HG02973 (cell line): Measurements from ENCODE around the gene ADGRG6.
"Not testable (repeated sequence)": the region's sequence is repeated elsewhere in the genome, so short reads cannot be mapped to it uniquely, and the experiment has no call there.

Experiments
- ATAC-seq: cut with Tn5 transposase; IDR thresholded peaks from one replicate; pipeline ENCODE4 v1.9.1; 2021; ENCODE audit warnings: moderate library complexity; ENCODE audit not compliant: unreplicated experiment

ADGRG6 gene

DNA sequence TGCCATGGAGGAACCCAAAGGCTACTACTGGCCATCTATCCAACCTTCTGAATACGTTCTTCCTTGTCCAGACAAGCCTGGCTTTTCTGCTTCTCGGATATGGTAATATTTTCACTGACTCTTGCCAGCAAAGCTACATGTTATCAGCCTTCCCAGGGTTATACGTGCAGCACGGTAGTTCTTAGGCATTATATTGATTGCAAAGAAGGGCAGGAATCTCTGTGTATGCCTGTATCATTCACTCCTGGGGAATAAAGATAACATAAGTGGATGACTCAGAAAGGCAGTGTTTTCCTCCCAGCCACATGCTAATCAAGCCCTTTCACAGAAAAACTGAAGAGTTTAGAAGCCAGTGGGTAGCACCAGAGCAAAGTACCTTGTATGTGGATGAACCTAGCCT is 98.7 kb downstream of the ADGRG6 start:
- no peak for ATAC-seq

DNA sequence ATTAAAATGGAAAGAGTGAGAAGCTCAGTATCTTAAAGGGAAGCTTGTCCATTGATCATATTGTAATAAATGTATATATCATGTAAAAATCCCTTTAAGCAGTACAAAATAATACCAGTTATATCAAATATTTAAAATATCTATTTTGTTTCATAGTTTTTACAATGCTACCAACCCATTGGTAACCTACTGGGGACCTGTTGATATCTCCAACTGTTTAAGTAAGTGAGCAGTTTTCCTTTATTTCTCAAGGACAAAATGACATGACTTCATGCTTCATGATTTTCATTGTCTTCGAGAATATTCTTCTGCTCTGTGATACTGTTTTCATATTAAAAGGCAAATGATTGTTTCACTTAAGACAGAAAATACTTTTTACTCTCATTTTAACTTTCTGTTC is 100.0 kb downstream of the ADGRG6 start:
- no peak for ATAC-seq

DNA sequence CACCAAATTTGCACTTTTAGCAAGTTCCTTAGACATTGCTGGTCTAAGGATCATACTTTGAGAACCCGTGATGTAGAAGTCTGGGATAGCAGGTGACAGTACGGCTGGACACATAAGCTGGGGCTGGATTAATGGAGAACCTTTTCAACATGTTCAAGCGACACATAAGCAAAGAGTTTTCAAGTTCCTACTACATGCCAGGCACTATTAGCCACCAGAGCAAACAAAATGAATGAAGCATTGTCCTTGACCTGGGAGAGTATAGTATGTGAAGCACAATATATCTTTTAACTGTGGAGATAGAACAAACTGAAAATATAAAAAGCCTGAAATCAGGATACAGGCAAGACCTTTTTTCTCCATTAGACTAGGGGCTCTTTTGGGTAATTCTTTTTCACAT is 102.9 kb downstream of the ADGRG6 start:
- no peak for ATAC-seq

DNA sequence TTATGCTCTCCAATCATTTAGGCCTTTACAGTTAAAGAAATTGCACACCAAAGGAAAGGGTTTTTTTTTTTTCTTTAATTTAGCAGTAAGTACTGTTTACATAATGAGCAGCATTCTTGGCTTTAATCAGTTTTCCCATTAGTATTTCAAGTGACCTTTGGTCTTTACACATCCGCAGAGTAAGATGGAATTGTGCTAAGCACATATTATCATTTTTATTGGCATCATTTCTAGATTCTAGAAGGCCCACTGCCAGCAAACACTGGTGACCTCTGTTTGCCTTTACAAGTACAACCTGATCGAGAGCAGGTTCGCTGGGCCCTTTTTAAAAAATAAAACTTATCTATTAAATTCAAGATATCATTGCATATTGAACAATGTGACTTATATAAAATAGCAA is 104.3 kb downstream of the ADGRG6 start:
- no peak for ATAC-seq

DNA sequence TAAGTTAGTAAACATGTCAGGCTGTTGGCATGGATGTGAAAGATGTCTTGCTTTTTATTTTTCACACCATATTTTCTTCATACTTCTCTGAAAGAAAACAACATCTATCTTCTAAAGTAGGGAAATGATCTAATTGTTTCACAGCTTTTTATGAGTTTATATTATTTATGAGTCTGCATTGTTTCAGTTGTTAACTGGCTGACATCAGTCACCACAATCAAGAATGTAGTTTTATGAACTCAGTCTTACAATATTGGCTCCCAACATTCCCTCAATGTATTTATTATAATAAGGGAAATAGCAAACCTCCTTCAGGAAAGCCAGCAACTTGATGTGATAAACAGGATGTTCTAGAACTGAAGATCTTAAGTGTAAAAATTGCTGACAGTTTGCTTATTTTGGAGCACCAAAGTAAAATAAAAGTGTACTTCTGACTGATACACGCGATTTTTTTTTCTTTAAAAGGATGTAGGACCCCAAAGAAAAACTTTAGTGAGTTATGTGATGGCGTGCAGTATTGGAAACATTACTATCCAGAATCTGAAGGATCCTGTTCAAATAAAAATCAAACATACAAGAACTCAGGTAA is 106.0 kb downstream of the ADGRG6 start:
- ATAC-seq: no peak

DNA sequence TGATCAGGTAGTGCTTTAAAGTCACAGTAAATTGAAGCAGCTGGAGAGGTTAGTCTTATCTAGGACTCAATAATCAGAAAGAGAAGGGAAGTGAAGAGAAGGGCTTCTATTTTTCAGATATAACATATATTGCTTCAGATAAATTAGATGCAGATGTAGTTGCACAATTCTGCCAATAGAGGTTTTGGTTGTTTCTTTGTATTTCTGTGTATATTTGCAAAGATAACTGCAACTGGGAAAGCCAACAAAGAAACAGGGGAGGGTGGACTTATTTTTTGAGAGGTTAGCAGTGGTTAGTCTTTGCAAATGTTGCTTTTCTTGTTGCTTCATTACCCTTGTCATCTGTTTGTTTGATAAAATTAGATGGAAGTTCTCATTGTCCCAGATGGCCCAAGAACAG is 106.6 kb downstream of the ADGRG6 start:
- no peak for ATAC-seq

DNA sequence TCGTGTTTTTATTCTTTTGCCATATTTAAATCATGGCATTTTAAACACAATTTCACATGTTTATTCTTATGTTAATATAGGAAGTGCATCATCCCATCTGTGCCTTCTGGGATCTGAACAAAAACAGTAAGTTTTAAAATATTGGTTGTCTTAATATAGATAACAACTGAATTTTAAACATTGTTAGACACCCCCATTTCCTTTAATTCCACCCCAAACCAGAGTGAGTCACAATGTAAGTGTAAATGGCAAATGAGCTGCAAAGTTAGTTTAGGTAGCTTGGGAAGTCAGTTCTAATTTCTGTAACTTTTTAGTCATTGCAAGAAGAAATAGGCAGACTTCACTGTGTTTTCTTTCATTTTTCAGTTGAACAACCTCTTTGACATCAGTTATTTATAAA is 108.0 kb downstream of the ADGRG6 start:
- no peak for ATAC-seq

DNA sequence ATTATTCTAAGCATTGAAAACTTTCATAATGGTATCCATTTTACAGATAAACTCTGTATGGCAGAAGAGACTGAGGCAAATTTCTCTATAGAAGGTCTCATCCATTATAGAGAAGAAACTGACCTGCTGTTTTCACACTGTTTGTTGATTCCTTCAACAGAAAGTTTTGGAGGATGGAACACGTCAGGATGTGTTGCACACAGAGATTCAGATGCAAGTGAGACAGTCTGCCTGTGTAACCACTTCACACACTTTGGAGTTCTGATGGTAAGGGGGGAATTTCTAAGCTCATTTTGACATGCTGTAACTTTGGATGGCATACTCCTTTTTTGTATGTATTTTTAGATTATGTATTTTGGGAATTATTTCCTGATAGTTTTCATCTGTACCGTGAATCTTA is 109.3 kb downstream of the ADGRG6 start:
- no peak for ATAC-seq

DNA sequence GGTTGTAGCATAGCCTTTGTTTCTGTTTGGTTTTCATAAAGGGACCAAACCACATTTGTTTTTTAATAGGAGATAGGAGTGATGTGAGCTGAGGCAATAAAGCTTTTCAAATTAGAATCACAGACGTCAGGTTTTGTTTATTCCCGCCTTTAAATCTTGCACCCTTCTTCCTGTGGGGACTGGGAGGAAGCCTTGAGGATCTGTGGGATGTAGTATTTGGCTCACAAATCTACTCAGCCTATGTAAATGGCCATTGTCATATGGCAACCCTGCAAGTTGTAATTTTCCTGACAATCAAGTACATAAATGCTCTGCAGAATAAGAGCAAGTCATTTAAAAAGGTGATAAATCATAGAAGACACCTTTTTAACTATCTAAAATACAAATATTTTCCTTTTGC is 110.4 kb downstream of the ADGRG6 start:
- no peak for ATAC-seq

DNA sequence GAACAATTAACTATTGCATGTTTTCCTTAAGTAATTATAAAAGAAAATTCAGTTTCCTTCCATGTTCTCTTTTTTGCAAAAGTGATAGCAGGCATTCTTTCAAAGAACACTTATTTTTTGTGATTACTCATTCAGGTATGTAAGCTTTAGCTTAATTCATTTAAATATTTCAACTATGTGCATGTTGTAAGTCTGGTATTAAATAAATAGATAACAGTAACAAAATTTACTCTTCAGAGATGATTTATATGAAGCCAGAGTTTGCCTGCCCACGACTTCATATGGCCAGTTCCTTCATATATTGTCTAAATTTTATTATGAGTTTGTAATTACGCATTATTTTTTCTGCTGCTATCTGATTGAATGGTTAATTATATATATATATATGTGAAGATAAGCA is 110.9 kb downstream of the ADGRG6 start:
- no peak for ATAC-seq

DNA sequence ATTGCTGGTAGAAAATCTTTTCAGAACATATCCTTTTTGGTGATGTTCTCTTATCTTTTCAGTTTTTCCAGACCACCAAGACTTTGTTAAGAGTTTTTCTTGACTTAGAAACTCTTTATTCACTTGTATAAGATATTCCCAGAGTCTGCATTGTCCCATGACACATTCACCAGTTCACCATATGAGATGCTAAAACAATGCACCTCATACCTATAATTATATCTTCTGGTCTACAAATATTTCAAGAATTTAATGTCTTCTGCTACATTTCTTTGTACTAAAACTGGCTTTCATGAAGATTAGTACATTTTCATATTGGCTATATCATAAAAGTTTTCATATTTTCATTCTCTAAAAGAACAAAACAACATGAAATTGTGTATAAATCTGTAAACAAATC is 111.3 kb downstream of the ADGRG6 start:
- ATAC-seq: no peak

DNA sequence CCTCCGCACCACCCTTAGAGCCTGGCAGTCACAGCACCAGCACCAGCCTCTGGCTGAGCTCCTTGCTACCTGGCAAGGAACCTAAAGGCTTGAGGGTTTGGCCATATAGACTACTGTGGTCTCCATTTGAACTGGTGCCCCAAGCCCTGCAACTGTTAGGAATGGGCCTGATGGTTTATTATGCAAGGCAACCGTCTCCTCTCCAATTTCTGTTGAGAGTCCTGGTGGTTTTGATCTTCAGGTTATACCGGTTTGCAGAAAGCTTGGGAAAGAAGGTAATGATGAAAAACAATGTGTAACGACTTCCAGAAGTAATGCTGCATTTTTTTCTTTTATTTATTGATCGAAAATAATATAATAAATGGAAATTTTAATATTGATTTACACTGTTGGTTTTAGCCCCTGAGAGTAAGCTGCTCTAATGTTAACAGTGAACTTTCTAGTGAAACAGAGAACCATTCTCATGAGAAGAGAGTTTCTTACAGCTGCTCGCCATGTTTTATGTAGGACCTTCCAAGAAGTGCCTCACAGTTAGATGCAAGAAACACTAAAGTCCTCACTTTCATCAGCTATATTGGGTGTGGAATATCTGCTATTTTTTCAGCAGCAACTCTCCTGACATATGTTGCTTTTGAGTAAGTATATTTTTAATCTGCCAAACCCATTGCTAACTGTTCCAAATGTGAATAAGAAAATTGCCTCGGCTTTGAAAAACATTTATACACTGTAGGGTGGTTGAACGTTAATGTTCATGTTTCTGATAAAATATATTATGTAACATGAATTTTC is 112.8 kb downstream of the ADGRG6 start:
- ATAC-seq: no peak

DNA sequence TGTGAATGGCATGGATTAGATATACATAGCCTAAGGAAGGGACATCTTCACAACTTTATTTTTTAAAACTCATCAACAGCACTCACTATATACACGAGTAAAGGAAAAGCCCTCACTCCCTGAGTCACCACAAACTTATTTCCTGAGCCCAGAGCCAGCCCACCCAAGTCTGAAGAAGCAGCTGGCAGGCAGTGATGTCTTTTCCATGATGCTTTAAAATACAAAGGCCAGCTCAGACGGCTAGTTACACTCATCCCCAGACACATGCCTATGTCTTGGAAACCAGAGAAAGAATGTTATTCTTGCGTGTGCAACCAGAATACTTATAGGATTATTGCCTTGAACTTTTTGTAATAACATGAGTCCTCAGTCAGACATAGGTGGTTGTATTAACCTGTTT is 114.4 kb downstream of the ADGRG6 start:
- ATAC-seq: no peak

DNA sequence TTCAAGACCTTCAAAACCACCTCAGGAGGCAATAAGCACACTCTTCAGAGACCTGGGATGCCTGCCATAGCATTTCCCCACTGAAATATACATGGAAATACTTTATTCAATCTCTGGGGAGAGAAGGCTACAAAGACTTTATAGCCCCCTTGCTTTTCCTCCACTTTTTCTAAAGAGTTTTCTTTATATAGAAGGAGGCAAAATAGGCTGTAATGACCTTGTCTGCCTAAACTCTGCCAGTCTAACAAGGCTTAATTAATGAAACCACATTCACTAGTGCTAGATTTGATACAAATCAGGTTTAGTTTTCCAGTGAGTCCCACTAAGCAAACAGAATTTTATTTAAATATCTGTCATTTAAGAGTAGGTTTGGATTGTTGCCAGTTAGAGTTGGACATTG is 114.9 kb downstream of the ADGRG6 start:
- no peak for ATAC-seq

DNA sequence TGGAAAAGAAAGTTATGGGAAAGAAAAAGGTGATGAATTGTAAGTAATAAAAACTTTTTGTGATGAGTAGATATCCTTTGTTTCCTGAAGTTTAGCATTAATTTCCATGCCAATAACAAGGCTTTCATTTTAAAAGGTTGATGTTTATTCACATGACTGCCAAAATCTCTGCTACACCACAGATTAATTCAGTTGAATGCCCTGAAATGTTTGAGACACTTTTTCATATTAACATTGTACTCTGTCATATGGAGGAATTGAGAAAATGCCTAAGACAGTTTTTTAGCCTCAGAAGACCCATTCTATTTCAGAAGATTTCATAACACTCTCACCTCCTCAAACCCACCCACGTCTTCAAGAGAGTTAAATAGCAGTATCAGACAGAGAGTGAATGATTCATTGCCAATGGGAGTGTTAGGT is 115.5 kb downstream of the ADGRG6 start:
- ATAC-seq: no peak

DNA sequence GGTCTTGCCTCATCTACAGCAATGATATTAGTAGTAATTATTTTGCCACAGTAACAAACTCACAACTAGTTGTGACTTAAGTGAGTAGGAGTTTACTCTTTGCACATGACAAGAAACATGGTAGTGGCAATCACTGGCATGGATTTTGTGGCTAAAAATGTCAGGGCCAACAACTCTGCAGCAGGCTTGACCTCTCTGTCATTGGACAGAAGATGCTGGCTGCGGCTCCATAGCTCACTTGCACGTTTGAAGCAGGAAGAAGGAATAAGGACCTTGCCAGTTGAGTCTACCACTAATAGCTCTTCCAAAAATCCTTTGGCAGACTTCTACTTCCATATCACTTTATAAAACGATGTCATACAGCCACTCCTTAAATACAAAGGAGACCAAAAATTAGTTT is 117.3 kb downstream of the ADGRG6 start:
- ATAC-seq: no peak

DNA sequence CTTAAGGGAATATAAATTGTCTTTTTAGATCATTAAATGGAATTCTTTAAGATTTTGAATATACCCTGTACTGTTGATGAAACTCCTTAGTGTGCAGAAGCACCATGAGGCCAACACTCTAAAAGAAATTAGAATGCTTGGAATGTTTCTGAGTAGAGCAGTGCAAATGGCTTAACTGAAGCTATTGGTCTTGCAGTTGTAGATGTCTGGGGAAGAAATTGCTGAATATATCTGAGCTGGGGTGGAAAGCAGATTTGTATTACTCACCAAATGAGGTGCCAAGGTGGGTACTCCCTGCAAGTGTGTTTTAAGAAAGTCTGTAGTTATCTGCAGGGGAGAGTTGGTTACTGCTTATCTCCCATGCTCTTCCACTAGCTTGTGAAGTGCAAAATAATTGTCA is 119.0 kb downstream of the ADGRG6 start:
- ATAC-seq: no peak

DNA sequence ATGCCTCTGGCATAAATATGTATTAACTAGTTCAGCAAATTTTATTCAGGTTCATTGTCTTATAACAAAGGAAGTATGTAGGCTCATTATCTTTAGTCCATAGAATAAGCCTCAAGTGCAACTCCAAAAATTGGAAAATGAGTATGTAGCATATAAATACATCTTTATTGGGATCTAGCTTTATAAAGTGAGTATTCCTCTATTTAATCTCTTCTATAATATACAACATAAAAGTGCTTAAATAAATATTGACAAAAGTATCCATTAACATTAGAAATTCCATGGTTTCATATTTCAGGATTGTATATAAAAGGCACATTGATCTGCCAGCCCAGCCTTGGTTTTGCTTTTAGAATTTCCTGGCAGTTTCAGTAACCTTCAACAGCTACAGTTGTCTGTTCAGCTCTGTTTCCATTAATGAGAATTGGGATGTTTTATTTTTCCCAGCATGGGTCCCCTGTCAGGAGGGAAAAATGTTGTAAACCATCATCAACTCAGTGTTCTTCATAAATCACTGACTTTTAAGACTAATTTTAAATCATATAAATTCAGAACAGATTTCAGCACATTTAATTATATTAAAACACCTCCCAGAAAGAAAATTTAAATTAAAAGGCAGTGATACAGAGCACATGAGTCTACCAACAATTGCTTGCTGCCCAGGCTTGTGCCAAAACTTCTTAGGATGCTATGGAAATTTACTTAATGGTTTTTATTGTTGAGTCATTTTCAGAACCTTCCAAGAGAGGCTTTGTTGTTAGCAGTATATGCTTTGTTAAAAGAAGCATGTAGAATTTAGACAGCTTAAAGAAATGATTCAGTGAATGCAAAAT is 119.7 kb downstream of the ADGRG6 start:
- no peak for ATAC-seq

DNA sequence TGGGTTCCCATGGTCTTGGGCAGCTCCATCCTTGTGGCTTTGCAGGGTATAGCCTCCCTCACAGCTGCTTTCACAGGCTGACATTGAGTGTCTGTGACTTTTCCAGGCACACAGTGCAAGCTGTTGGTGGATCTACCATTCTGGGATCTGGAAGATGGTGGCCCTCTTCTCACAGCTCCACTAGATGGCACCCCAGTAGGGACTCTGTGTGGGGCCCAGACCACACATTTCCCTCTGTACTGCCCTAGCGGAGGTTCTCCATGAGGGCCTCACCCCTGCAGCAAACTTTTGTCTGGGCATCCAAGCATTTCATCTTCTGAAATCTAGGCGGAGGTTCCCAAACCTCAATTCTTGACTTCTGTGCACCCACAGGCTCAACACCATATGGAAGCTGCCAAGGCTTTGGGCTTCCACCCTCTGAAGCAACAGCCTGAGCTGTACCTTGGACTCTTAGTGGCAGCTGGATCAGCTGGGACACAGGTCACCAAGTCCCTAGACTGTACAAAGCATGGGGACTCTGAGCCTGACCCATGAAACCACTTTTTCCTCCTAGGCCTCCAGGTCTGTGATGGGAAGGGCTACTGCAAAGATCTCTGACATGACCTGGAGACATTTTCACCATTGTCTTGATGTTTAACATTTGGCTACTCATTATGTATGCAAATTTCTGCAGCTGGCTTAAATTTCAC is 124.8 kb downstream of the ADGRG6 start:
- not testable (repeated sequence) for ATAC-seq

DNA sequence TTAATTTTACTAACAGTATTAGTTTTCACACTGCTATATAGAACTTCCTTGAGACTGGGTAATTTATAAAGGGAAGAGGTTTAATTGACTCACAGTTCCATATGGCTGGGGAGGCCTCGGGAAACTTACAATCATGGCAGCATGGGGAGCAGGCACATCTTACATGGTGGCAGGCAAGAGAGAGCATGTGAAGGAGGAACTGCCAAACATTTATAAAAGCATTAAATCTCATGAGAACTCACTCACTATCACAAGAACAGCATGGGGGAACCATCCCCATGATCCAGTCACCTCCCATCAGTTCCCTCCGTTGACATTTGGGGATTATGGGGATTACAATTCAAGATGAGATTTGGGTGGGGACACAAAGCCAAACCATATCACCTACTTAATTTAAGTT is 126.7 kb downstream of the ADGRG6 start:
- not testable (repeated sequence) for ATAC-seq

DNA sequence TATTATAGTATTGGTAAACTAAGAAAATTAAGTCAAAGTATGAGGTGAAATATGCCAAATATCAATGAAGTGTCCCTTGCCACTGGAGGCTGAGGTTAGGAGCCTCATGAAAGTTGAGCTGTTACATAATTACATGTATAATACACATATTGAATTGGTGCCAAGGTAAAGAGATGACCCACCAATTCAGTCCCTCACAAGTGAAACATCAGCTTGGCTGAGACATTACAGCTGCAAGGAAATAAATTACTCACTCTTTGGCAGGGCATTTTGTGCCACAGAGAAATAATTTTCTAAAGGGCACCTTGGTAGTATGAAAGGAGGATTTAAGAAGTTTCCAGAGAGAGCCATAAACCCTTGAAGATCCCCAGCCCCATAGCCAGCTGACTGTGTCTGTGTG is 127.4 kb downstream of the ADGRG6 start:
- no peak for ATAC-seq
